Nephron (organoid): ENCODE results near the gene HYAL3.
A peak's percentile ranks its signal among the peaks of the same experiment; 100 is the strongest.

Experiments used
- H3K27ac Mint-ChIP-seq, 3 experiments: 2 replicates each; pipeline ENCODE4 v1.8.0; 2020; ENCODE audit warnings: mixed read lengths in 3 of 3, mild to moderate bottlenecking in 2 of 3, moderate library complexity in 1 of 3
- H3K27me3 Mint-ChIP-seq: 2 replicates; pipeline ENCODE4 v1.8.0; 2021; ENCODE audit warnings: low read depth, mild to moderate bottlenecking, moderate library complexity, mixed read lengths
- H3K36me3 Mint-ChIP-seq: 2 replicates; pipeline ENCODE4 v1.8.0; 2020; ENCODE audit warnings: low read depth, mixed read lengths
- H3K4me1 Mint-ChIP-seq: 2 replicates; pipeline ENCODE4 v1.8.0; 2020; ENCODE audit warnings: mixed read lengths
- H3K4me3 Mint-ChIP-seq, 3 experiments: 2 replicates each; pipeline ENCODE4 v1.8.0; 2020; ENCODE audit warnings: mild to moderate bottlenecking in 3 of 3, mixed read lengths in 3 of 3, moderate library complexity in 2 of 3
- H3K9me3 Mint-ChIP-seq: 2 replicates; pipeline ENCODE4 v1.8.0; 2020; ENCODE audit warnings: mixed read lengths
- TF ChIP-seq, protein P1 (sequence below), 3 experiments: fragments of 200-600 bp; sonication (generic); IDR thresholded peaks; one replicate each; pipeline ENCODE4 v1.5.0; 2021; ENCODE audit warnings: antibody characterized with exemption in 3 of 3; ENCODE audit not compliant: unreplicated experiment in 3 of 3

The HYAL3 gene

GRCh38 chr3:50319894-50320625 is 20.9 kb upstream of the HYAL3 start:
- Mint-ChIP-seq H3K4me1 (peaks cover 41% of the 10 kb centered on the region), H3K27me3 (no peaks in the 10 kb centered on the region), H3K9me3 (no peaks in the 10 kb centered on the region), H3K27ac (peak overlapping the region; percentile 99), H3K4me3 (peak overlapping the region; percentile 93 to 99 (median 99)), H3K36me3 (peaks cover 41% of the 10 kb centered on the region)
- TF ChIP-seq, protein P1, sequence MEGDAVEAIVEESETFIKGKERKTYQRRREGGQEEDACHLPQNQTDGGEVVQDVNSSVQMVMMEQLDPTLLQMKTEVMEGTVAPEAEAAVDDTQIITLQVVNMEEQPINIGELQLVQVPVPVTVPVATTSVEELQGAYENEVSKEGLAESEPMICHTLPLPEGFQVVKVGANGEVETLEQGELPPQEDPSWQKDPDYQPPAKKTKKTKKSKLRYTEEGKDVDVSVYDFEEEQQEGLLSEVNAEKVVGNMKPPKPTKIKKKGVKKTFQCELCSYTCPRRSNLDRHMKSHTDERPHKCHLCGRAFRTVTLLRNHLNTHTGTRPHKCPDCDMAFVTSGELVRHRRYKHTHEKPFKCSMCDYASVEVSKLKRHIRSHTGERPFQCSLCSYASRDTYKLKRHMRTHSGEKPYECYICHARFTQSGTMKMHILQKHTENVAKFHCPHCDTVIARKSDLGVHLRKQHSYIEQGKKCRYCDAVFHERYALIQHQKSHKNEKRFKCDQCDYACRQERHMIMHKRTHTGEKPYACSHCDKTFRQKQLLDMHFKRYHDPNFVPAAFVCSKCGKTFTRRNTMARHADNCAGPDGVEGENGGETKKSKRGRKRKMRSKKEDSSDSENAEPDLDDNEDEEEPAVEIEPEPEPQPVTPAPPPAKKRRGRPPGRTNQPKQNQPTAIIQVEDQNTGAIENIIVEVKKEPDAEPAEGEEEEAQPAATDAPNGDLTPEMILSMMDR (IDR thresholded peaks at IDR 0.05; ENCODE audit: unreplicated experiment in 3 of 3): no peak

DNA sequence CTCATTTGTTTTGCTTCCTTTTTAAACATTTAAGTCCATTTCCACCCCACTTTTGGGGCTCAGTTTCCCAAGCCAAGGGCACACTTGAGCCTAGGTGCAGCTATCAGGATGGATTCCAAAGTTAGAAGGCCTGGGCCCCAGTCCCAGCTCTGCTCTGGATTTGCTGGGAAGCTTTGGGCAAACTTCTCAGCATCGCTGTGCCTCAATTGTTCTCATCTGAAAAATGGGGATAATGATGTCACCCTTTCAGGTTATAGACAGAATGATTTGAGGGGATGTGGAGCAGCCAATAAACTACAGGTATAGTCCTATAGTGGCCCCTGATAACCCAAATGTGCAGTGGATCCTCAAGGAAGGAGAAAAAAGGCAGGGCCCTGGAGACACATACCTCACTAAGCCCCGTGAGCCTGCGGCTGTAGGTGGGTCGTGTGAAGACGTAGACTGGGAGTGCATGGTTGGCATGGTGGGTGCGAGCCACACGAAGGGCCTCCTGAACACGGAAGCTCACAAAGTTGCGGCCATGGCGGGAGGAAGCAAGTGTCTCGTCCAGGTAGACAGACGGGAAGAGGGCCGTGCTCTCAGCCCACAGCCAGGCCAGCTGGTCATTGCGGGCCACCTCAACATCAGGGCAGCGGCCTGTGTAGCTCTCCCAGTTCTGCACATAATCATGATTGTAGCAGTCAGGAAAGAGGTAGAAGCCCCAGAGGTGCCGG is 20.1 kb upstream of the HYAL3 start:
- TF ChIP-seq, protein P1 (IDR thresholded peaks at IDR 0.05; ENCODE audit: unreplicated experiment in 3 of 3): no peak
- H3K9me3 Mint-ChIP-seq: no peaks in the 10 kb centered on the region
- peak overlapping the region; percentile 93 to 99 (median 99) for H3K4me3 Mint-ChIP-seq
- no peaks in the 10 kb centered on the region for H3K27me3 Mint-ChIP-seq
- H3K36me3 Mint-ChIP-seq: peaks cover 43% of the 10 kb centered on the region
- H3K27ac Mint-ChIP-seq: peak overlapping the region; percentile 82 to 99 (median 99)
- peaks cover 33% of the 10 kb centered on the region for H3K4me1 Mint-ChIP-seq

DNA sequence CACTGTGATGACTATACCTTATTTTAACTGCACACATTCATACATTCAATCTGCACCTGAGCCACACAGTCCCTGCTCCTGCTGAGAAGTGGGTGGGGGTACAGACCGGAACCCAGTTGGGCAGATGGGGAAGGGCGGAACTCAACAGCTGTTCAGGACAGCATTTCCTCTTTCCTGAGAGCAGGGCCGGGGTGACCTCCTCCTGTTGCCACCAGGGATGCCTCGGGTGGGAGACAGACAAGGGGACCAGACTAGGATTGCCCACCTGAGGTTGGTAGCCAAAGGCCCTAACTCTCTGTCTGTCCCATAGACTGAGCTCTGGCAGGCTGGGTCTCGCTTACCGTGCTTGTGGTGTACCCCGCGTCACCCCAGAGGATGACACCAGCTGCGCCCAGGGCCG is 19.4 kb upstream of the HYAL3 start:
- TF ChIP-seq, protein P1 (IDR thresholded peaks at IDR 0.05; ENCODE audit: unreplicated experiment in 3 of 3): no peak
- Mint-ChIP-seq H3K4me3 (peak overlapping the region; percentile 76 to 99 (median 93)), H3K9me3 (peaks cover 6% of the 10 kb centered on the region), H3K4me1 (peaks cover 33% of the 10 kb centered on the region), H3K36me3 (peaks cover 50% of the 10 kb centered on the region), H3K27ac (peak overlapping the region; percentile 35 to 99 (median 59)), H3K27me3 (no peaks in the 10 kb centered on the region)

- Mint-ChIP-seq H3K4me3 (peak overlapping the region; percentile 76 to 99 (median 93)), H3K9me3 (peaks cover 7% of the 10 kb centered on the region), H3K36me3 (peaks cover 54% of the 10 kb centered on the region), H3K27me3 (no peaks in the 10 kb centered on the region), H3K27ac (peak overlapping the region in 2 of 3 experiments; percentile 59 to 99), H3K4me1 (peaks cover 32% of the 10 kb centered on the region)
- TF ChIP-seq, protein P1 (IDR thresholded peaks at IDR 0.05; ENCODE audit: unreplicated experiment in 3 of 3): no peak
Measured at GRCh38 chr3:50318163-50318562, 19.0 kb upstream of the HYAL3 start.

DNA sequence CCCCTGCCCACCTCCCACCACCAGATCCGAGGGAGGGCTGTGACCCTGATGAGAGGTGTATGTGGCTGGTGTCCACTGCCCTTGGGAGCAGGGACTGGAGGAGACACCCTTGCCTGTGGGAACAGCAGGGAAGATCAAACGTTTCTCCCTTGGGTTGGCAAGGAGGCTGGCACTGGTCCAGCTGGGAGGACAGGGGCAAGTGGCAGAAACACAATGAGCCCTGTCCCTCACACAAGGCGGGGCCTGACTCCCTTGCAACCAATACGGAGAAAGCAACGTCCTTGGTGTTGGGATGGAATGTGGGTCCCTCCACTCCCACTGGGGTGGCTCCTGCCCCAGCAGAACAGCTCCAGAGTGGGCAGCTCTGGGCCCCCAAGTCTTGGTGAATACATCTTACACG is 18.1 kb upstream of the HYAL3 start:
- peaks cover 7% of the 10 kb centered on the region for H3K9me3 Mint-ChIP-seq
- peak overlapping the region in 2 of 3 experiments; percentile 25 to 51 for H3K27ac Mint-ChIP-seq
- no peaks in the 10 kb centered on the region for H3K27me3 Mint-ChIP-seq
- peaks cover 56% of the 10 kb centered on the region for H3K36me3 Mint-ChIP-seq
- TF ChIP-seq, protein P1 (IDR thresholded peaks at IDR 0.05; ENCODE audit: unreplicated experiment in 3 of 3): no peak
- H3K4me1 Mint-ChIP-seq: peaks cover 28% of the 10 kb centered on the region
- H3K4me3 Mint-ChIP-seq: peak overlapping the region; percentile 24 to 62 (median 61)
